Measurements from ENCODE around the gene RABEPK.
"Not testable (repeated sequence)": the region's sequence is repeated elsewhere in the genome, so short reads cannot be mapped to it uniquely, and the experiment has no call there.

Gene RABEPK

GRCh38 chr9:125195591-125195990 lies 4.8 kb upstream of the RABEPK start:
- DNase-seq, result not testable (repeated sequence)

- peak; percentile 96 for DNase-seq
Measured at GRCh38 chr9:125202846-125203618, 2.7 kb downstream of the RABEPK start.

GRCh38 chr9:125204477-125204876 lies 4.1 kb downstream of the RABEPK start:
- no peak for DNase-seq

GRCh38 chr9:125214186-125214585 lies 13.8 kb downstream of the RABEPK start:
- no peak for DNase-seq

- no peak for DNase-seq
Measured at GRCh38 chr9:125218621-125219020, 18.3 kb downstream of the RABEPK start.

GRCh38 chr9:125224858-125225257 lies 24.5 kb downstream of the RABEPK start:
- DNase-seq, result not testable (repeated sequence)

GRCh38 chr9:125227761-125228160 lies 27.4 kb downstream of the RABEPK start:
- no peak for DNase-seq

GRCh38 chr9:125233678-125234077 lies 33.3 kb downstream of the RABEPK start:
- no peak for DNase-seq

GRCh38 chr9:125234099-125234498 lies 33.8 kb downstream of the RABEPK start:
- DNase-seq, result not testable (repeated sequence)

GRCh38 chr9:125235804-125236519 lies 35.6 kb downstream of the RABEPK start:
- DNase-seq, result no peak

- not testable (repeated sequence) for DNase-seq
Measured at GRCh38 chr9:125236520-125237159, 36.3 kb downstream of the RABEPK start.

- no peak for DNase-seq
Measured at GRCh38 chr9:125238127-125238914, 38.0 kb downstream of the RABEPK start.

GRCh38 chr9:125238915-125239446 lies 38.6 kb downstream of the RABEPK start:
- no peak for DNase-seq

GRCh38 chr9:125239631-125240597 lies 39.6 kb downstream of the RABEPK start:
- DNase-seq, result no peak

- peak; percentile 50 for DNase-seq
Measured at GRCh38 chr9:125240649-125240999, 40.3 kb downstream of the RABEPK start.

- DNase-seq, result peak; percentile 100
Measured at GRCh38 chr9:125241000-125241862, 40.9 kb downstream of the RABEPK start, which contains the start of gene HSPA5. Gene HSPA5, minus strand, starts transcription at chr9:125241343. Its CDS starts 217 bp downstream, at chr9:125241126.

GRCh38 chr9:125241863-125242739 lies 41.8 kb downstream of the RABEPK start:
- peak; percentile 59 for DNase-seq

- no peak for DNase-seq
Measured at GRCh38 chr9:125243792-125244260, 43.5 kb downstream of the RABEPK start.

GRCh38 chr9:125246261-125246667 lies 45.9 kb downstream of the RABEPK start:
- DNase-seq, result no peak
